WTC11 (cell line): Measurements from ENCODE around the gene DCUN1D2.

Experiments
- ATF1 ChIP-seq: sonication (generic); formaldehyde crosslinking; IDR thresholded peaks from 2 replicates; pipeline ENCODE4 v1.8.1; 2023; ENCODE audit warnings: mild to moderate bottlenecking, moderate library complexity, missing genetic modification reagents
- CTCF ChIP-seq: fragments of 200-600 bp; IDR thresholded peaks from 2 replicates; pipeline ENCODE4 v1.8.0; 2022; ENCODE audit warnings: antibody characterized with exemption
- KAT7 ChIP-seq: sonication (generic); formaldehyde crosslinking; IDR thresholded peaks from 2 replicates; pipeline ENCODE4 v1.8.1; 2023; ENCODE audit warnings: missing genetic modification reagents, mild to moderate bottlenecking, borderline replicate concordance
- SMAD3 ChIP-seq: sonication (generic); formaldehyde crosslinking; IDR thresholded peaks from 2 replicates; pipeline ENCODE4 v1.8.0; 2022; ENCODE audit warnings: missing genetic modification reagents, mild to moderate bottlenecking, borderline replicate concordance
- ZNF263 ChIP-seq: sonication (generic); formaldehyde crosslinking; IDR thresholded peaks from 2 replicates; pipeline ENCODE4 v1.8.1; 2022; ENCODE audit warnings: low read depth, mild to moderate bottlenecking, moderate library complexity, missing genetic modification reagents

- TF ChIP-seq ATF1 (CRISPR knock-in tag) (no peak), ZNF263 (CRISPR knock-in tag) (no peak), KAT7 (CRISPR knock-in tag) (no peak), CTCF (no peak), SMAD3 (no peak)
Observed at GRCh38 chr13:113475911-113476310, 14.6 kb downstream of the DCUN1D2 start.
